Caco-2 (cell line): ENCODE measurements around the gene MT2A. TPM values are rescaled to one million over a fixed set of nuclear protein-coding genes. Genes with fewer than 3 reads are reported as not detected.

Source experiments
- BruUV-seq: library from RNA; stranded (reverse); fragments of 400-500 nt; replicated peaks from 2 replicates; lab custom pipeline; 2021; lab: Mats Ljungman, UMichigan
- CTCF ChIA-PET: fragments of 300-600 bp; sonication (Branson Sonifier 250); formaldehyde crosslinking; loops from one replicate; lab custom pipeline; 2022; ENCODE audit warnings: antibody characterized with exemption; lab: Charles Lee
- POLR2A ChIA-PET: fragments of 300-600 bp; sonication (Branson Sonifier 250); formaldehyde crosslinking; loops from one replicate; lab custom pipeline; 2022; ENCODE audit warnings: antibody characterized with exemption; lab: Charles Lee
- DNase-seq, 2 experiments: peaks; one replicate each; pipeline versions ENCODE4 v3.0.0 to v3.0.0-alpha.2; 2020 to 2022
- H3K27me3 ChIP-seq: replicated peaks from 2 replicates; pipeline ENCODE4 v1.6.0; 2011; ENCODE audit warnings: low read length; ENCODE audit not compliant: control insufficient read depth, insufficient read depth
- H3K36me3 ChIP-seq: 2 replicates; pipeline ENCODE4 v1.5.1; 2011; ENCODE audit warnings: low read length; ENCODE audit not compliant: control insufficient read depth, insufficient read depth
- H3K4me1 ChIP-seq: fragments of 250-450 bp; sonication (Bioruptor Pico); 2 replicates; pipeline ENCODE4 v1.5.1; 2020; ENCODE audit warnings: mild to moderate bottlenecking
- H3K4me3 ChIP-seq: 2 replicates; pipeline ENCODE4 v1.5.1; 2011; ENCODE audit warnings: low read depth, mild to moderate bottlenecking, control low read depth, low read length
- H3K9me3 ChIP-seq: fragments of 250-450 bp; sonication (Bioruptor Pico); 2 replicates; pipeline ENCODE4 v1.5.1; 2020; ENCODE audit warnings: mild to moderate bottlenecking, moderate library complexity
- H3K27ac Mint-ChIP-seq: one replicate; pipeline ENCODE4 v1.8.0; 2022; ENCODE audit warnings: mixed read lengths; ENCODE audit not compliant: unreplicated experiment
- H3K27me3 Mint-ChIP-seq: one replicate; pipeline ENCODE4 v1.8.0; 2022; ENCODE audit warnings: mixed read lengths; ENCODE audit not compliant: insufficient read depth, unreplicated experiment
- H3K36me3 Mint-ChIP-seq: one replicate; pipeline ENCODE4 v1.8.0; 2022; ENCODE audit warnings: mild to moderate bottlenecking, mixed read lengths; ENCODE audit not compliant: insufficient read depth, unreplicated experiment
- H3K4me1 Mint-ChIP-seq: one replicate; pipeline ENCODE4 v1.8.0; 2022; ENCODE audit warnings: low read depth, mixed read lengths; ENCODE audit not compliant: unreplicated experiment
- H3K4me3 Mint-ChIP-seq: one replicate; pipeline ENCODE4 v1.8.0; 2022; ENCODE audit warnings: mild to moderate bottlenecking, moderate library complexity, mixed read lengths; ENCODE audit not compliant: unreplicated experiment
- H3K9me3 Mint-ChIP-seq: one replicate; pipeline ENCODE4 v1.8.0; 2022; ENCODE audit warnings: mixed read lengths; ENCODE audit not compliant: unreplicated experiment
- CTCF ChIP-seq, 2 experiments: fragments of 200-600 bp in 1 of 2; IDR thresholded peaks; 1 replicate in 1 of 2; 2 replicates in 1 of 2; pipeline versions ENCODE4 v1.5.1 to v1.8.0; 2011 to 2022; ENCODE audit warnings: antibody characterized with exemption in 1 of 2, control low read depth in 1 of 2, inconsistent platforms in 1 of 2, low read depth in 1 of 2, low read length in 1 of 2, mild to moderate bottlenecking in 1 of 2, moderate library complexity in 1 of 2; ENCODE audit not compliant: insufficient read depth in 1 of 2, severe bottlenecking in 1 of 2, unreplicated experiment in 1 of 2
- intact Hi-C: fragments of 100-400 bp; cut with micrococcal nuclease; formaldehyde crosslinking; loops from one replicate; pipeline ENCODE4 v1.10.0; 2022; ENCODE audit not compliant: unreplicated experiment
- total RNA-seq: library from RNA; stranded (reverse); gene quantifications from 2 replicates; pipeline ENCODE4 v1.2.3, GENCODE V29; 2022

The MT2A gene
- total RNA-seq, 1 experiment from 2014 or later = 10.5 TPM

GRCh38 chr16:56625140-56625942, 17.0 kb downstream of the MT2A start, which contains the start of gene MT1E:
MT1E (plus strand) TSS chr16:56625781; CDS start chr16:56625852, 71 bp downstream.
- DNase-seq = no peak
- intact Hi-C loops = no loop called here
- ChIA-PET POLR2A (no interaction called here), CTCF (interaction anchor here (0.6 to 1.1 kb wide), 3 partner anchors 22 to 76 kb away, joined by 3 read pairs; no protein-coding TSS in a partner anchor)
- no peaks in the 10 kb centered on the region for H3K27me3 ChIP-seq
- no peaks in the 10 kb centered on the region for H3K36me3 ChIP-seq
- peaks cover 6% of the 10 kb centered on the region for H3K27me3 Mint-ChIP-seq
- TF ChIP-seq CTCF (IDR thresholded peaks at IDR 0.05; ENCODE audit: insufficient read depth in 1 of 2, low read depth in 1 of 2, low read length in 1 of 2, severe bottlenecking in 1 of 2, unreplicated experiment in 1 of 2) = no peak
- H3K36me3 Mint-ChIP-seq = no peaks in the 10 kb centered on the region
- H3K9me3 Mint-ChIP-seq = no peaks in the 10 kb centered on the region
- no peaks in the 10 kb centered on the region for H3K4me1 Mint-ChIP-seq
- peak within 1 kb of the TSS; percentile 16 for H3K4me3 ChIP-seq
- peak within 1 kb of the TSS; percentile 71 for H3K4me3 Mint-ChIP-seq
- H3K27ac Mint-ChIP-seq = no peak within 1 kb of the TSS
- H3K9me3 ChIP-seq = no peaks in the 10 kb centered on the region
- no peaks in the 10 kb centered on the region for H3K4me1 ChIP-seq
- BruUV-seq = no TSS peak

GRCh38 chr16:56625943-56626654, 17.7 kb downstream of the MT2A start:
- Mint-ChIP-seq H3K27me3 (peaks cover 6% of the 10 kb centered on the region), H3K4me1 (no peaks in the 10 kb centered on the region), H3K27ac (no peak overlapping the region), H3K36me3 (no peaks in the 10 kb centered on the region), H3K4me3 (peak overlapping the region; percentile 71), H3K9me3 (no peaks in the 10 kb centered on the region)
- DNase-seq = no peak
- no peak for TF ChIP-seq CTCF (IDR thresholded peaks at IDR 0.05; ENCODE audit: insufficient read depth in 1 of 2, low read depth in 1 of 2, low read length in 1 of 2, severe bottlenecking in 1 of 2, unreplicated experiment in 1 of 2)
- H3K27me3 ChIP-seq = no peaks in the 10 kb centered on the region
- no peaks in the 10 kb centered on the region for H3K9me3 ChIP-seq
- BruUV-seq = no TSS peak
- no peaks in the 10 kb centered on the region for H3K36me3 ChIP-seq
- POLR2A ChIA-PET = no interaction called here
- H3K4me1 ChIP-seq = no peaks in the 10 kb centered on the region
- CTCF ChIA-PET = interaction anchor here (0.6 to 1.1 kb wide), 2 partner anchors 24 to 75 kb away, joined by 3 read pairs; no protein-coding TSS in a partner anchor
- no peak overlapping the region for H3K4me3 ChIP-seq
- intact Hi-C loops = no loop called here

- Mint-ChIP-seq H3K4me3 (no peak overlapping the region), H3K27ac (no peak overlapping the region), H3K9me3 (no peaks in the 10 kb centered on the region), H3K4me1 (peaks cover 1% of the 10 kb centered on the region), H3K27me3 (peaks cover 10% of the 10 kb centered on the region), H3K36me3 (no peaks in the 10 kb centered on the region)
- TF ChIP-seq CTCF (IDR thresholded peaks at IDR 0.05; ENCODE audit: insufficient read depth in 1 of 2, low read depth in 1 of 2, low read length in 1 of 2, severe bottlenecking in 1 of 2, unreplicated experiment in 1 of 2) = no peak
- no peak for DNase-seq
- intact Hi-C loops = no loop called here
- H3K4me3 ChIP-seq = no peak overlapping the region
- no TSS peak for BruUV-seq
- no peaks in the 10 kb centered on the region for H3K4me1 ChIP-seq
- H3K36me3 ChIP-seq = no peaks in the 10 kb centered on the region
- POLR2A ChIA-PET = no interaction called here
- H3K27me3 ChIP-seq = no peaks in the 10 kb centered on the region; the same call in 1 of the 2 replicates
- CTCF ChIA-PET = no interaction called here
- H3K9me3 ChIP-seq = no peaks in the 10 kb centered on the region
Measured at GRCh38 chr16:56626685-56627084, 18.3 kb downstream of the MT2A start.
